Vagina (tissue), 2 donors: ENCODE measurements around the gene SNX33.

Source experiments
- POLR2A ChIP-seq, 2 donors: fragments of 450-650 bp; IDR thresholded peaks; one replicate each; pipeline ENCODE4 v1.6.1; 2017; ENCODE audit warnings: antibody characterized with exemption in 2 of 2, mild to moderate bottlenecking in 2 of 2, moderate library complexity in 2 of 2
- TF ChIP-seq, protein P1 (sequence below), 3 experiments: fragments of 450-650 bp in 2 of 3; fragments of 200-600 bp in 1 of 3; sonication (generic) in 1 of 3; IDR thresholded peaks; one replicate each; pipeline ENCODE4 v1.5.1; 2017 to 2019; ENCODE audit warnings: antibody characterized with exemption in 3 of 3, mild to moderate bottlenecking in 2 of 3, moderate library complexity in 2 of 3

DNA sequence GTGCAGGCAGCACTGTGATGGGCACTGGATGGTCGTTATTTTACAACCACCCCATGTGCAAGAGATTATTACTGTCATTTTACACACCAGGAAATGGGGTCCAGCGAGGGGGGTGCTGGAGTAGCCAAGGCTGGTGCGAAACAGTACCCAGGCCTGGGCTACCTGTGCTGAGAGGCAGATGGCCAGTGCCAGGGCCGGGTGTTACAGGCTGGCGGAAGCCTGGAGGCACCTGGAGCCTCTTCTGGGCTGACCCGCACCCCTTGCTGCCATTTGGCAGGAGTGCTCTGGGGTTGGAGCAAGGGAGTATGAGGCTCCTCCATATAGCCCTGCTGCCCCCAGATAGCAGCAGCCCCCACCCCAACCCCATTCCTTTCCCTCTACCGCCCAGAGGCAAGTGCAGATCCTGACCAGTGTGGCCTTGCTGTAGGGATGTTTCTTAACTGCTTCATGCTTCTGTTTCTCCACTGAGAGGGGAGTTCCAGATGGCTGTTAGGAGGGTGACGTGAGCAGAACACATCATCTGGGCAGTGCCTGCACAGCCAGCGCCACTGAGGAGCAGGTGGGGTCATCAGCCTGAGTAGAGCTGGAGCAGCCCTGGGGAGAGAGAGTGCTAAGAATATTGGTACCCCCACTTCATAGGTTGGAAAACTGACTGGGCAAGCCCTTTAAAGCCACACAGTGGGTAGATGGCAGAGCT lies 15.3 kb downstream of the SNX33 start:
- TF ChIP-seq, protein P1, sequence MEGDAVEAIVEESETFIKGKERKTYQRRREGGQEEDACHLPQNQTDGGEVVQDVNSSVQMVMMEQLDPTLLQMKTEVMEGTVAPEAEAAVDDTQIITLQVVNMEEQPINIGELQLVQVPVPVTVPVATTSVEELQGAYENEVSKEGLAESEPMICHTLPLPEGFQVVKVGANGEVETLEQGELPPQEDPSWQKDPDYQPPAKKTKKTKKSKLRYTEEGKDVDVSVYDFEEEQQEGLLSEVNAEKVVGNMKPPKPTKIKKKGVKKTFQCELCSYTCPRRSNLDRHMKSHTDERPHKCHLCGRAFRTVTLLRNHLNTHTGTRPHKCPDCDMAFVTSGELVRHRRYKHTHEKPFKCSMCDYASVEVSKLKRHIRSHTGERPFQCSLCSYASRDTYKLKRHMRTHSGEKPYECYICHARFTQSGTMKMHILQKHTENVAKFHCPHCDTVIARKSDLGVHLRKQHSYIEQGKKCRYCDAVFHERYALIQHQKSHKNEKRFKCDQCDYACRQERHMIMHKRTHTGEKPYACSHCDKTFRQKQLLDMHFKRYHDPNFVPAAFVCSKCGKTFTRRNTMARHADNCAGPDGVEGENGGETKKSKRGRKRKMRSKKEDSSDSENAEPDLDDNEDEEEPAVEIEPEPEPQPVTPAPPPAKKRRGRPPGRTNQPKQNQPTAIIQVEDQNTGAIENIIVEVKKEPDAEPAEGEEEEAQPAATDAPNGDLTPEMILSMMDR (IDR thresholded peaks at IDR 0.05) = no peak
- no peak for TF ChIP-seq POLR2A (IDR thresholded peaks at IDR 0.05)
